GM12878 (cell line): Measurements from ENCODE around the gene SUMF1. TPM values are rescaled to one million over a fixed set of nuclear protein-coding genes. Genes with fewer than 3 reads are reported as not detected.

ENCODE experiments used
- CBFB ChIP-seq: IDR thresholded peaks from 2 replicates; pipeline ENCODE4 v1.6.1; 2016; ENCODE audit warnings: antibody characterized with exemption, low read depth
- CUX1 ChIP-seq: IDR thresholded peaks from 2 replicates; pipeline ENCODE4 v1.6.1; 2012; ENCODE audit warnings: improper control_type of control experiment, low read depth, low read length; ENCODE audit not compliant: insufficient replicate concordance
- EP300 ChIP-seq, 2 experiments: fragments of 150-350 bp in 1 of 2; IDR thresholded peaks; 2 replicates each; pipeline ENCODE4 v1.6.1; 2011 to 2012; ENCODE audit warnings: low read depth in 2 of 2, low read length in 2 of 2, borderline replicate concordance in 1 of 2, improper control_type of control experiment in 1 of 2, inconsistent platforms in 1 of 2; ENCODE audit not compliant: control insufficient read depth in 1 of 2
- IKZF1 ChIP-seq: fragments of 450-650 bp; conservative IDR thresholded peaks from 2 replicates; pipeline ENCODE4 v1.6.1; 2017; ENCODE audit warnings: antibody characterized with exemption, mild to moderate bottlenecking
- MEF2A ChIP-seq: IDR thresholded peaks from 2 replicates; pipeline ENCODE4 v1.6.1; 2011; ENCODE audit warnings: low read depth, mild to moderate bottlenecking, low read length, moderate library complexity; ENCODE audit not compliant: insufficient read depth
- PBX3 ChIP-seq: IDR thresholded peaks from 2 replicates; pipeline ENCODE4 v1.6.1; 2011; ENCODE audit warnings: mild to moderate bottlenecking, low read depth, low read length, moderate library complexity; ENCODE audit not compliant: insufficient replicate concordance
- RCOR1 ChIP-seq: conservative IDR thresholded peaks from 2 replicates; pipeline ENCODE4 v1.6.1; 2012; ENCODE audit warnings: low read depth, low read length, improper control_type of control experiment
- SPI1 ChIP-seq: IDR thresholded peaks from 2 replicates; pipeline ENCODE4 v1.6.1; 2011; ENCODE audit warnings: low read depth, mild to moderate bottlenecking, low read length, moderate library complexity, borderline replicate concordance; ENCODE audit not compliant: insufficient read depth
- ZNF207 ChIP-seq: fragments of 450-650 bp; IDR thresholded peaks from 2 replicates; pipeline ENCODE4 v1.6.1; 2014; ENCODE audit warnings: antibody characterized with exemption, mild to moderate bottlenecking, borderline replicate concordance
- polyA plus RNA-seq, 11 experiments: library from polyadenylated mRNA; depleted of rRNA in 4 of 11; unstranded in 6 of 11; stranded (reverse) in 5 of 11; fragments of >200 nt; fragmentation: Nextera tagmentation in 4 of 11; fragmentation: Illumina TruSeq in 1 of 11; extraction: Ambion mirVana in 4 of 11; extraction: Trizol in 1 of 11; gene quantifications; 1 replicate in 1 of 11; 2 replicates in 10 of 11; pipeline versions ENCODE4 v1.2.1 to v1.2.3, GENCODE V29; 2011 to 2016; ENCODE audit warnings: inconsistent platforms in 2 of 11, missing spikeins in 2 of 11, low read depth in 1 of 11
- total RNA-seq, 4 experiments: library from RNA; depleted of rRNA in 3 of 4; stranded (reverse); fragments of >200 nt in 3 of 4; fragmentation: Illumina TruSeq in 1 of 4; extraction: Trizol in 1 of 4; gene quantifications; 2 replicates each; pipeline versions ENCODE4 v1.2.1 to v1.2.3, GENCODE V29; 2013 to 2021
- TF ChIP-seq, protein P1 (sequence below): IDR thresholded peaks from 2 replicates; pipeline ENCODE4 v1.6.1; 2012; ENCODE audit warnings: low read depth, low read length, improper control_type of control experiment
- TF ChIP-seq, protein P2 (sequence below): fragments of 450-650 bp; IDR thresholded peaks from 2 replicates; pipeline ENCODE4 v1.6.1; 2018; ENCODE audit warnings: mild to moderate bottlenecking, low read depth, moderate library complexity; ENCODE audit not compliant: partially characterized antibody
- TF ChIP-seq, protein P3 (sequence below): fragments of 450-650 bp; IDR thresholded peaks from 2 replicates; pipeline ENCODE4 v1.6.1; 2017; ENCODE audit warnings: antibody characterized with exemption, mild to moderate bottlenecking, moderate library complexity

Gene SUMF1
- total and polyA plus RNA-seq, 10 of the 15 experiments (the other 5 are each of a cell fraction or from before 2014, with no cell fraction given) = 3.2 to 14.3 (median 8.5) TPM

DNA sequence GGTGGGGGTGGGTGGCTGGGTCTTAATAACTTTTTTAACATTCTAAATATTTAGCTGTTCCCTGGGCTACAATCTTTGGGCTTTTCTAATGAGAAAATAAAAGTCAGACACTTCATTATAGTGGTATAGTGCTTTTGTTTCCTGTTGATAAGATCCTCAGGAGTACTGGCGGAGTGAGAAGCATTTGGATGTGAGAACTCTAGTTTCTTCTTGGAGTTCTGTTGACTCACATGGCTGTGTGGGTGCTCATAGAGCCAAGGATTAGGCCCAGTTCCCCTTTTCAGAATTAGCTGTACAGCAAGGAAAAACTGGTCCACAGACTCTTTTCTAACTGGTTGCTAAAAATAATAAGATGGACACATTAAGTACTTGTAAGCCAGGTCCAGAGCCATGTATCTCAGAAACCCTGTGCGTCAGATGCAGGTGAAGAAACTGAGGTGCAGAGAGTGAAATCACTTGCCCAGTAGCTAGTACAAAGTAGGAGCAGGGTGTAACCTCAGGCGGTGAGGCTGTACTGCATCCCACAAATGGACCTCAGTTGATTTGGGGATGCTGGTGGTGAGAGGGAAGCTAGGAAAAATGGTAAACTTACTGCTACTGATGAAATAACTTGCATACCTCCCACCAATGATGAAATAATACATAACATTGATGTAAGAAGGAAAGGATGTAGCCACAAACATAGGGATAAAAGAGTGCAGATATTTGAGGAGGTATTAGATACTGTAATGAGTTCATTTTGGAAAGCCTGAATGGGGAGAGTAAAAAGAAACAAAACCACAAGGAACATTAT, 28.4 kb upstream of the SUMF1 start (continued):
- TF ChIP-seq CUX1 (no peak), IKZF1 (peak; percentile 49), MEF2A (no peak), ZNF207 (no peak), RCOR1 (no peak), PBX3 (no peak), CBFB (no peak), EP300 (IDR thresholded peaks at IDR 0.05; ENCODE audit: borderline replicate concordance in 1 of 2, control insufficient read depth in 1 of 2, low read depth in 2 of 2, low read length in 2 of 2) (0 out of 4 replicates have a peak, but pooled peaks of 1 of the 2 experiments have one; percentile 18), SPI1 (peak; percentile 94)
- TF ChIP-seq, protein P1, sequence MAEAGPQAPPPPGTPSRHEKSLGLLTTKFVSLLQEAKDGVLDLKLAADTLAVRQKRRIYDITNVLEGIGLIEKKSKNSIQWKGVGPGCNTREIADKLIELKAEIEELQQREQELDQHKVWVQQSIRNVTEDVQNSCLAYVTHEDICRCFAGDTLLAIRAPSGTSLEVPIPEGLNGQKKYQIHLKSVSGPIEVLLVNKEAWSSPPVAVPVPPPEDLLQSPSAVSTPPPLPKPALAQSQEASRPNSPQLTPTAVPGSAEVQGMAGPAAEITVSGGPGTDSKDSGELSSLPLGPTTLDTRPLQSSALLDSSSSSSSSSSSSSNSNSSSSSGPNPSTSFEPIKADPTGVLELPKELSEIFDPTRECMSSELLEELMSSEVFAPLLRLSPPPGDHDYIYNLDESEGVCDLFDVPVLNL = no peak
- TF ChIP-seq, protein P2, sequence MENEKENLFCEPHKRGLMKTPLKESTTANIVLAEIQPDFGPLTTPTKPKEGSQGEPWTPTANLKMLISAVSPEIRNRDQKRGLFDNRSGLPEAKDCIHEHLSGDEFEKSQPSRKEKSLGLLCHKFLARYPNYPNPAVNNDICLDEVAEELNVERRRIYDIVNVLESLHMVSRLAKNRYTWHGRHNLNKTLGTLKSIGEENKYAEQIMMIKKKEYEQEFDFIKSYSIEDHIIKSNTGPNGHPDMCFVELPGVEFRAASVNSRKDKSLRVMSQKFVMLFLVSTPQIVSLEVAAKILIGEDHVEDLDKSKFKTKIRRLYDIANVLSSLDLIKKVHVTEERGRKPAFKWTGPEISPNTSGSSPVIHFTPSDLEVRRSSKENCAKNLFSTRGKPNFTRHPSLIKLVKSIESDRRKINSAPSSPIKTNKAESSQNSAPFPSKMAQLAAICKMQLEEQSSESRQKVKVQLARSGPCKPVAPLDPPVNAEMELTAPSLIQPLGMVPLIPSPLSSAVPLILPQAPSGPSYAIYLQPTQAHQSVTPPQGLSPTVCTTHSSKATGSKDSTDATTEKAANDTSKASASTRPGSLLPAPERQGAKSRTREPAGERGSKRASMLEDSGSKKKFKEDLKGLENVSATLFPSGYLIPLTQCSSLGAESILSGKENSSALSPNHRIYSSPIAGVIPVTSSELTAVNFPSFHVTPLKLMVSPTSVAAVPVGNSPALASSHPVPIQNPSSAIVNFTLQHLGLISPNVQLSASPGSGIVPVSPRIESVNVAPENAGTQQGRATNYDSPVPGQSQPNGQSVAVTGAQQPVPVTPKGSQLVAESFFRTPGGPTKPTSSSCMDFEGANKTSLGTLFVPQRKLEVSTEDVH = no peak
- TF ChIP-seq, protein P3, sequence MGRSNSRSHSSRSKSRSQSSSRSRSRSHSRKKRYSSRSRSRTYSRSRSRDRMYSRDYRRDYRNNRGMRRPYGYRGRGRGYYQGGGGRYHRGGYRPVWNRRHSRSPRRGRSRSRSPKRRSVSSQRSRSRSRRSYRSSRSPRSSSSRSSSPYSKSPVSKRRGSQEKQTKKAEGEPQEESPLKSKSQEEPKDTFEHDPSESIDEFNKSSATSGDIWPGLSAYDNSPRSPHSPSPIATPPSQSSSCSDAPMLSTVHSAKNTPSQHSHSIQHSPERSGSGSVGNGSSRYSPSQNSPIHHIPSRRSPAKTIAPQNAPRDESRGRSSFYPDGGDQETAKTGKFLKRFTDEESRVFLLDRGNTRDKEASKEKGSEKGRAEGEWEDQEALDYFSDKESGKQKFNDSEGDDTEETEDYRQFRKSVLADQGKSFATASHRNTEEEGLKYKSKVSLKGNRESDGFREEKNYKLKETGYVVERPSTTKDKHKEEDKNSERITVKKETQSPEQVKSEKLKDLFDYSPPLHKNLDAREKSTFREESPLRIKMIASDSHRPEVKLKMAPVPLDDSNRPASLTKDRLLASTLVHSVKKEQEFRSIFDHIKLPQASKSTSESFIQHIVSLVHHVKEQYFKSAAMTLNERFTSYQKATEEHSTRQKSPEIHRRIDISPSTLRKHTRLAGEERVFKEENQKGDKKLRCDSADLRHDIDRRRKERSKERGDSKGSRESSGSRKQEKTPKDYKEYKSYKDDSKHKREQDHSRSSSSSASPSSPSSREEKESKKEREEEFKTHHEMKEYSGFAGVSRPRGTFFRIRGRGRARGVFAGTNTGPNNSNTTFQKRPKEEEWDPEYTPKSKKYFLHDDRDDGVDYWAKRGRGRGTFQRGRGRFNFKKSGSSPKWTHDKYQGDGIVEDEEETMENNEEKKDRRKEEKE = no peak
